H4 (cell line): ENCODE results near the gene HPF1. TPM values are rescaled to one million over a fixed set of nuclear protein-coding genes. Genes with fewer than 3 reads are reported as not detected.
"Not testable (repeated sequence)": the region's sequence is repeated elsewhere in the genome, so short reads cannot be mapped to it uniquely, and the experiment has no call there.

ENCODE experiments used
- DNase-seq: peaks from one replicate; pipeline ENCODE4 v3.0.0-alpha.2; 2015; ENCODE audit warnings: low spot score
- total RNA-seq: library from RNA; depleted of rRNA; stranded (reverse); fragments of >200 nt; shearing (Covaris generic); gene quantifications from 2 replicates; pipeline ENCODE4 v1.2.3, GENCODE V29; 2014; rRNA removed

Gene HPF1
- total RNA-seq, 1 experiment from 2014 or later, result 69.1 TPM

DNA sequence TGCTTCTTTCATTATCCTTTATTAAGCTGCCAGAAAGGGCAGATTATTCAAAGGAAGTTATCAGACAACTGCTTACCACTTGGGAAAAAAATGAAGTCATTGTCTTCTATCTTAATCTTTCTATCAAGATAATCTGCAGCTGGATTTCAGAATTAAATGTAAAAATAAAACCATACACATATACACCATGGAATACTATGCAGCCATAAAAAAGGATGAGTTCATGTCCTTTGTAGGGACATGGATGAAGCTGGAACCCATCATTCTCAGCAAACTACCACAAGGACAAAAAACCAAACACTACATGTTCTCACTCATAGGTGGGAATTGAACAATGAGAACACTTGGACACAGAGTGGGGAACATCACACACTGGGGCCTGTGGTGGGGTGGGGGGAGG is 19.1 kb downstream of the HPF1 start:
- not testable (repeated sequence) for DNase-seq

DNA sequence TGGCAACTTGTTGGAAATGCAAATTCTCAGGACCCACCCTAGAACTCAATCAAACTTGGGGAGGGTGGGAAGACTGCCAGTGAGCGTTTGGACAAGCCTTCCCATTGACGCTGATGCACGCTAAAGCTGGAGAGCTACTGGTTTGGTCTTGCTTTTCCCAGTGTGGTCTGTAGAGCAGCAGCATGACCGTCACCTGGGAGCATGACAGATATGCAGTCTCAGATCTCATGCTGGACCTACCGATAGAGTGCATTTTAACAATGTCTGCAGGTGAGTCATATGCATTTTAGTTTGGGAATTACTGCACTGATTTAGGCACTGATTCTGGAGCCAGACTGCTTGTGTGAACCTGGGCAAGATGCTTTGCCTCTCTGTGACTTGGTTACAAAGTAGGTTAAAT is 27.2 kb downstream of the HPF1 start:
- DNase-seq, result no peak

DNA sequence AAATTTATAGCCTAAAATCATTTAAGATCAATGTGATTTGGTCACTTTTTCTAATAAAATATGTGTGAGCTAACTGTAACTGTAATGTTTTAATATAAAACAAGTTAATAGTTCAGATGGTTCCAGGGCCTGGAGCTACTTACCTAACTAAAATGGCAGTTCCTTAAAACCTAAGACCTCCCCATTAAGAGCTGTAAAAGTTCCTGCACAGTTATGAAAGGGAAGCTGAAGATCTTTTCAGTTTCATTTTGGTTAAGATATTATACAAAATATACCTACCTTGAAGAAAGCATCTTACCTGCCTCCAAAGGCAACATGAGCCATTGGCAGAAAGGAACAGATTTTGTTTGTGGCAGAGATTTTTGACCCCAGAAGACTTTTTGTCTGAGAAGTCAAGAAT is 30.1 kb downstream of the HPF1 start:
- no peak for DNase-seq

DNA sequence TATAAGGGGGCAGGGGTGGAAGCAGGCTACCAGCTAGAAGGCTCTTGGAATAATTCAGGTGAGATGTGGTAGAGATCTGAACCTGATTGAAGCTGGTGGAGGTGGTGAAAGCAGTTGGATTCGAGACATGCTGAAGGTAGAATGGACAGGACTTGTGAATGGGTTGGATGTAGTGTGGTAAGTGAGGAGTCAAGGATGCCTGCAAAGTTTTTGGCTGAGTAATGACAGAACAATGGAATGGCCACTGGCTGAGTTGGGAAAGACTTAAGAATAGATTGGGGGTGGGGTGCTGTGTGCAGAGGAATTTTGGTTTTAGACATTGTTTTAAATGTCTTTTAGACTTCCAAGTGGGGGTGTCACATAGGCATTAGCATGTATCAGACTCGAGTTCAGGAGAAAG is 33.5 kb downstream of the HPF1 start:
- no peak for DNase-seq

DNA sequence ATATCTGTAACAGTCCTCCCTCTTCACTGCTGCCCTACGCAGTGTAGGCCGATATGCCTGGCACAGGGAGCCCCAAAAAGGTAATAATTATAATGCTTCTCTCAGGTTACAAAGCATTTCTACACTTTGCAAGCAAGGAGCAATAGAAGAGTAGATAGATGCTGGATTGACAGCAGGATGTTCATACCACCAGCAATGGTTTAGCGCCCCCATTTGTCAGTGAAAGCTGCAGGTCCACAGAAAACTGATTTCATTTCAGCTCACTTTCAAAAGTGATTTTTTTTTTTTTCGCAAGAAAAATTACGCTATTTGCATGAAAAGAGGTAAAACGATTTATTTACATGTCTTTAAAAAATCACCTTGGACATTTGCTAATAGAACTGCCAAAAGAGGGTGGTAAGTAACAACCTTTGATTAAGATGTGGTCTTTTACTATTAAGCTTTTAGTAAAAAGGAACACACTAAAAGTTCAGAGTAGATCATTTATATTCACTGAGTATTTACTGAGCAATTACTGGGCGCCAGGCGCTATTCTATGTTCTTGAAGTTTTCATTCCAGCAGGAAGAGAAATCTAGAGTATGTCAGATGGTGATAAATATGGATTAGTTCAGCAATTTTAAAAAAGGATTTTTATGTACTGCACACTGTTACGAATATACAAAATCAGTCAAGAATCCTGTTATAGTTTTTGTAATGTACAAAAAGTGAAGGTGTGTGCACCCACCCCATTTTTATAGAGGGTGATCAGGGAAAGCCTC is 34.4 kb downstream of the HPF1 start:
- no peak for DNase-seq

DNA sequence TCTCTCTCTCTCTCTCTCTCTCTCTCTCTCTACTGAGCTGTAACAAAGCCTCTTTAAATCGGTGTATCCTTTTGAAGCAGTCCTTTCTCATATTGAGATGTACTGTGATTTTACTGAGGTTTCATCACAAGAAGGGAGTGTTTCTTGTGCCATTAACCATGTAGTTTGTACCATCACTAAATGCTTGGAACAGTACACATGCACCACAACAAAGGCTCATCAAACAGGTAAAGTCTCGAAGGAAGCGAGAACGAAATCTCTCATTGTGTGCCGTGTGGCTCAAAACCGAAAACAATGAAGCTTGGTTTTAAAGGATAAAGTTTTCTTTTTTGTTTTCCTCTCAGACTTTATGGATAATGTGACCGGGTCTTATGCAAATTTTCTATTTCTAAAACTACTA is 37.2 kb downstream of the HPF1 start:
- no peak for DNase-seq

DNA sequence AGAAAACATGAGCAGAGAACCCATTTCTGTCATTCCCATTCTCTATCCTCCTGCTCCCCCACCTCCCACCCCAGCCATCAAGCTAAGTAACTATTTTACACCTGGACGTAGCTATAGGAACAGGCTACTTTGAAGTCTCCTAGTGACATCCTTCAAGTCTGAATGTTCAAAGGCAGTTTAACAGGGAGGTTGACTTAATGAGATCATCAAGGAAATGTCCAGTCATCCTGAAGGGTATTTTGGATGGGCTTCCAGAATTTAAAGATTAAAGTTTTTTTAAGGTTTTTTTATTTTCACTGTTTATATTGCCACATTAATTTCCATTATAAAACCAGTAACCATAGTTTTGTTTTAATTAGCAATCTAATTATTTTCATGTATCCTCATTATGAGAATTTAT is 41.1 kb downstream of the HPF1 start:
- no peak for DNase-seq

DNA sequence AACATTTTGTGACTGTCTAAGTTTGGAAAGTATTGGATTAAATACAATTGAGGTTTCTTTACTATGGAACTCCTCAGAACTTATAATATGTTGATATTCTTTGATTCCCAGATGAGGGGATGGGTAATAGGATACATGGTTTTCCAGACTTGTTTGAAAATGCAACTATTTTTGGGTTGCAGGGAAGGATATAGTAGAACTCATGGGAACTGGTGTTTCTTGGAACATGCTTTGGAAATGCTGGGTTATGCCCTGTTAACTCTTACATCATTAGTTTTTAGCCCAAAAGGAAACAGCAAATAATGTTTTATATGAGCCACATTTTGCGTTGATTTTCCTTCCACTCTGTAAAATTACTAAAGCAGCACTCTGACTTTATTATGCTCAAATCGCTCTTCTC is 41.9 kb downstream of the HPF1 start:
- no peak for DNase-seq

DNA sequence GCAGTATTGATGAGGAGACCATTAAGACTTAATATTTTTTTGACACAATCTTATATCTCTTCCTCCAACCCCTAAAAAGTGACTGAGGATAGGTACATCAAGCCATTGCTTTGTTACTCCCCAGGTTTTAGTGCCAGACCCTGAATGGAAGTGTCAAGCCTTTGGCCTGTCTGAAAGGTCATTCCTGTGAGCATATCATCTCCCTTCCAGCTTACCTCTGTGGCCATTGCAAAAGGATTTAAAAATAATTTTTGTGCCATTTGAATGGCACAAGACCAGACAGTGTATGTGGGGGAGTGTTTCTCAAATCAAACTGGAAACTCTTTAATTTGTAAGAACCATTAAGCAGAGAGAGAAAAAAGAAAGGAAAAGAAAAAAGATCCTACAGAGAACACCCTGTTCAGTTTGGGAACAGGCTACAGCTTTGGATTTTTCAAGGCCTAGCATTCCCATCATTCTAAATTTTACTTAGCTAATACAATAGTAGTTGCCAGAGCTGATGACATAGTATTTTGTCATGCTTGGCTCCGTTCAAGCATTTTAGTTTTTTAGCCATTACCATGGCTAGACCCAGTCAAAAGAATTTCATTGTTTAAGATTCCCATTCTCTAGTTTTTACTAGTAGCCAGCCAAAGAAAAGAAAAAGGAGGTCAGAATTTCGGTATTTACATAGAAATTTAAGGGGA is 49.6 kb downstream of the HPF1 start:
- DNase-seq, result no peak

DNA sequence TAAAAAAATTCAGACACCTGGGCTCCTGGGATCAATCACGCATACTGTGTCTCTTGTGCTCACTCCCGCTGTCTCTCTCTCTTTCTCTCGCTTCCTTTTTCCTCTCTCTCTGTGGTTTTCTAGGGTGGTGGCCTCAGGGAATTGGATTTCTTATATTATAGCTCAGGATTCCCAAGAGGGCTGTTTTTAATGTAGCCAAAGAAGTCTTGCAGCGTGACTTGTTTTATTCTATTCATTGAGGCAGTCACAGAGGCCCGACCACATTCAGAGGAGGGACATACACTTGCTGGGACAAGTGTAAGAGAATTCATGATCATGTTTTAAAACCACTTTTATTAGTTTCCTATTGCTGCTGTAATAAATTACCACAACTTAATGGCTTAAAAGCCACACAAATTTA is 59.4 kb downstream of the HPF1 start:
- no peak for DNase-seq

DNA sequence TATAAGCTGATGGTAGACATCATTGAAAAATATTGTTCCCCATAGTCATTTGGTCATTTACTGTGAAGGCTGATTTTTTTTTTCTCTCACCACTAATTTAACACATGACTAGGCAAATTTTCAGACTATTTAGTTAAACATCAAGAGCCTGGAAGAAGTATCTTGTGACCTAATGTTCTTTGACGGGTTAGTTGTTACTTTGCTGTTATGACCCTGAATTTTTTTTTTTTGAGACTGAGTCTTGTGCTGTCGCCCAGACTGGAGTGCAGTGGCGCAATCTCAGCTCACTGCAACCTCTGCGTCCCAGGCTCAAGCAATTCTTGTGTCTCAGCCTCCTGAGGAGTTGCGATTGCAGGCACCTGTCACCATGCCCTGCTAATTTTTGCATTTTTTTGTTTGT is 67.0 kb downstream of the HPF1 start:
- no peak for DNase-seq

DNA sequence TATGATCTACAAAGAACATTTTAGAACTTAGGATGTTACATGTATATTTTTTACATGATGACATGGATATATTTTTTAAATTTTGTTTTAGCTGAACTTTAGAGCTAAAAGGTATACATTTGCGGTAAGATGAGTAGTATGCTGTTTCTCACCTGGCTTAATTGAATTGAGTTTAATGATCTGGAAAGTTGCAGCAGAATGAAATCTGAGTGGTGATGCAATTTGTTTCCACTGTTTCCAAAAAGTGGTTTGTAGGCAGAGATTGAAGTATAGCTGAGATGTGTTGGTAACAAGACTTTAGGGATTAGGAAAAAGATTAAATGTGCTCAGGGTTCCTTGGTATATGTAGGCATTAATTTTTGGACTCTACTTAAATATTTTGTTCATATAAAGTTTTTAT is 68.1 kb downstream of the HPF1 start:
- no peak for DNase-seq

DNA sequence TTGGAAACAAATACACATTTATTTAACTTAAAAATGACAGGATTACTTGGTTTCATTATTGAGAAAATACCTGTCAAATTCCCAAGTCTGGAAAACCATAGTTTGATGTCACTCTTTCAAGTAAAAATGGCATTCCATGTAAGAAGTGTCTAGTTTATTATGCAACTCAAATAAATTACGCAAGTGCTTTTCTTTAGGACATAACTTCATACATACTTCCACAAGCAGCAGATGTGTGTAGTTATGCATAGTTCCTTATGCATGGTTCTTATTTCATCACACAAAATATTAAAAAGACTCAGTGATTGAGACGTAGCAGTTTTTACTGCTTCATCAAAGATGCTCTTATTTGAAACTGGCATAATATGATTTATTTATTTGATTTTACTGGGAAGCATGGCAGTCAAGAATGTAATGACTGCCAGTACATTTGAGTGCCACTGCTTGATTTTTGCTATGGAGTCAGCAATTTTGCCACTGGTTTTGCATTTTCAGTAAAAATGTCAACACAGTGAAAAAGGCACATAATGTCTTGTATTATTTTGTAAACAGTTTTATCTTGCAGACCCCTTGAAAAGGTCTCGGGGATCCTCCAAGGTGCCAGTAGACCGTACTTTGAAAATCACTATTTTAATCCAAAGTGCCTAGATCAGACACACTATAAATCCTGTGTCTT is 75.2 kb downstream of the HPF1 start:
- DNase-seq, result no peak

Other genes starting within 250 kb of the HPF1 start
- gene NEK1, start 145.4 kb downstream of the HPF1 start, total RNA-seq, result 3.5 and 4.5 TPM in 2 replicates
- 22.2 and 23.8 TPM in 2 replicates for gene CLCN3, start 137.4 kb downstream of the HPF1 start, total RNA-seq